AG09309 (cell line): Measurements from ENCODE around the gene PLEKHG2.
"Not testable (repeated sequence)": the region's sequence is repeated elsewhere in the genome, so short reads cannot be mapped to it uniquely, and the experiment has no call there.

Experiments used
- DNase-seq: peaks from one replicate; pipeline ENCODE4 v3.0.0-alpha.2; 2010; ENCODE audit warnings: low read depth
- H3K4me3 ChIP-seq: 2 replicates; pipeline ENCODE4 v1.5.1; 2011; ENCODE audit warnings: mild to moderate bottlenecking, low read depth, low read length, moderate library complexity; ENCODE audit not compliant: control insufficient read depth
- TF ChIP-seq, protein P1 (sequence below): IDR thresholded peaks from 2 replicates; pipeline ENCODE4 v1.5.1; 2011; ENCODE audit warnings: mild to moderate bottlenecking, low read depth, low read length, inconsistent platforms; ENCODE audit not compliant: insufficient read depth, control insufficient read depth; ENCODE audit errors: missing control alignments

PLEKHG2 gene

DNA sequence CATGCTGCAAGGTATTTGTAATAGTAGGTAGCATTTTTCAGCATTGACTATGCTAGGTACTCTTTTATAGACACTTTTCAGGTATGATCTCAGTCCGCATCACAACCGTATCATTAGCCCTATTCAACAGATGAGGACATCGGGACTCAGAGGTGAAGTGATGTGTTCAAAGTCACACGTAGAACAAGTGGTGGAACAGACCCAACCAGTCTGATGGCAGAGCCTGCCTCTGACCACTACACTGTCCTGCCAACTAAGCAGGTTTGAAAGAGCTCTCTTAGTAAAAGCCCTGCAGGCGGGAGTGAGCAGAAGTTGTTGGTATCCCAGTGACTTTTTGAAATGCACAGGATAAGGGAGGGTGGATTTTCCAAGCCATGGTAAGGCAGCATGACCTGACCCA lies 41.7 kb upstream of the PLEKHG2 start:
- TF ChIP-seq, protein P1, sequence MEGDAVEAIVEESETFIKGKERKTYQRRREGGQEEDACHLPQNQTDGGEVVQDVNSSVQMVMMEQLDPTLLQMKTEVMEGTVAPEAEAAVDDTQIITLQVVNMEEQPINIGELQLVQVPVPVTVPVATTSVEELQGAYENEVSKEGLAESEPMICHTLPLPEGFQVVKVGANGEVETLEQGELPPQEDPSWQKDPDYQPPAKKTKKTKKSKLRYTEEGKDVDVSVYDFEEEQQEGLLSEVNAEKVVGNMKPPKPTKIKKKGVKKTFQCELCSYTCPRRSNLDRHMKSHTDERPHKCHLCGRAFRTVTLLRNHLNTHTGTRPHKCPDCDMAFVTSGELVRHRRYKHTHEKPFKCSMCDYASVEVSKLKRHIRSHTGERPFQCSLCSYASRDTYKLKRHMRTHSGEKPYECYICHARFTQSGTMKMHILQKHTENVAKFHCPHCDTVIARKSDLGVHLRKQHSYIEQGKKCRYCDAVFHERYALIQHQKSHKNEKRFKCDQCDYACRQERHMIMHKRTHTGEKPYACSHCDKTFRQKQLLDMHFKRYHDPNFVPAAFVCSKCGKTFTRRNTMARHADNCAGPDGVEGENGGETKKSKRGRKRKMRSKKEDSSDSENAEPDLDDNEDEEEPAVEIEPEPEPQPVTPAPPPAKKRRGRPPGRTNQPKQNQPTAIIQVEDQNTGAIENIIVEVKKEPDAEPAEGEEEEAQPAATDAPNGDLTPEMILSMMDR, result no peak
- no peak overlapping the region for H3K4me3 ChIP-seq
- DNase-seq, result no peak

DNA sequence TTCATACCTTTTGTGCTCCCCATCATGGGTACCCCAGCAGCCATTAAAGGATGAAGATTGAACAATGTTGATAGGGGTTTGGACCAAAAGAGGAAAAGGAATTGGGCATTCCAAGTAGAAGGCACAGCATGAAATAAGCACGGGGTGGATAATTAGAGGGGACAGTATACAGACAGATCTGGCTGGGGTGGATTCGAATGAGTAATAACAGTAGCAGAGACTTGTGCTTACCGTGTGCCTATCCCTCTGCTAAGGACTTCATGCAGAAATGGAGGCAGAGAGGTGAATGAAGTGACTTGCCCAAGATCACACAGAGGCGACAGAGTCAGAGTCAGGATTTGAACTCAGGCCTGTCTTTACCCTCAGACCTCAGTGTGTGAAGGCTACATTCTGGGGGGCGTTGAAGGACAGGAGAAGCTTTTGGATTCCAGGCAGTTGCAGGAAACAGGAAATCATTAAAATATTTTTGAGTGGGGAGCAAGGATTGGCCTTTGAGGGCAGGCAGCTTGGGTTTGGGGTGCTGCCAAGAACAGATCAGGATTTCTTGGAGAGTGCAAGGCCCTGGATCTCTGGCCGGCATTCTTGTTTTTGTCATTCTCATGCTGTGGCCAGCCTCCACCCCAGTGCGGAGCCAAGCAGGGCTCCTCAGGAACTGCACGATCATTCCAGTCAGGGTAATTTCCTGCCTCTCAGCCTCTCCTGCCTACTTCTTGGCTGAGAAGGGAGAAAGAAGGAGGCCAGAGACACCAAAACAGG lies 40.2 kb upstream of the PLEKHG2 start:
- TF ChIP-seq, protein P1, result no peak
- H3K4me3 ChIP-seq, result no peak overlapping the region
- peak; percentile 94 for DNase-seq

- no peak overlapping the region for H3K4me3 ChIP-seq
- TF ChIP-seq, protein P1, result no peak
- no peak for DNase-seq
Observed at GRCh38 chr19:39372941-39373340, 39.5 kb upstream of the PLEKHG2 start.

GRCh38 chr19:39375929-39376328 lies 36.5 kb upstream of the PLEKHG2 start:
- no peak overlapping the region for H3K4me3 ChIP-seq
- TF ChIP-seq, protein P1, result no peak
- no peak for DNase-seq

GRCh38 chr19:39377373-39378362 lies 34.8 kb upstream of the PLEKHG2 start:
- TF ChIP-seq, protein P1, result no peak
- DNase-seq, result no peak
- H3K4me3 ChIP-seq, result no peak overlapping the region

- not testable (repeated sequence) for DNase-seq, H3K4me3 ChIP-seq
Observed at GRCh38 chr19:39379366-39379765, 33.1 kb upstream of the PLEKHG2 start.
